OCI-LY1 (cell line): Measurements from ENCODE around the gene U2AF1L4.

Experiments used
- H2AFZ ChIP-seq: fragments of 200-600 bp; sonication (generic), shearing (Covaris generic); 2 replicates; pipeline ENCODE4 v1.6.0; 2014; ENCODE audit warnings: antibody characterized with exemption, mild to moderate bottlenecking, low read length
- H3F3A ChIP-seq: fragments of 200-600 bp; sonication (generic), shearing (Covaris generic); 2 replicates; pipeline ENCODE4 v1.6.0; 2014; ENCODE audit warnings: mild to moderate bottlenecking, antibody characterized with exemption, low read length, moderate library complexity; ENCODE audit not compliant: insufficient read depth
- H3K27ac ChIP-seq: fragments of 200-600 bp; sonication (generic); 2 replicates; pipeline ENCODE4 v1.5.1; 2014; ENCODE audit warnings: low read length, mixed run types, mild to moderate bottlenecking, low read depth; ENCODE audit not compliant: poor library complexity, severe bottlenecking
- H3K27me3 ChIP-seq: fragments of 200-600 bp; sonication (generic); 2 replicates; pipeline ENCODE4 v1.6.0; 2014; ENCODE audit warnings: antibody characterized with exemption, mild to moderate bottlenecking, low read length, moderate library complexity; ENCODE audit not compliant: insufficient read depth
- H3K36me3 ChIP-seq: fragments of 200-600 bp; sonication (generic); 2 replicates; pipeline ENCODE4 v1.6.1; 2014; ENCODE audit warnings: mild to moderate bottlenecking, antibody characterized with exemption, low read length, moderate library complexity, mixed read lengths; ENCODE audit not compliant: insufficient read depth
- H3K4me1 ChIP-seq: fragments of 200-600 bp; sonication (generic); 2 replicates; pipeline ENCODE4 v1.5.1; 2014; ENCODE audit warnings: mild to moderate bottlenecking, low read length, moderate library complexity; ENCODE audit not compliant: insufficient read depth, severe bottlenecking
- H3K4me2 ChIP-seq: fragments of 200-600 bp; sonication (generic), shearing (Covaris generic); 2 replicates; pipeline ENCODE4 v1.6.1; 2014; ENCODE audit warnings: low read length
- H3K4me3 ChIP-seq: fragments of 200-600 bp; sonication (generic); 2 replicates; pipeline ENCODE4 v1.5.1; 2014; ENCODE audit warnings: low read length, low read depth, mild to moderate bottlenecking, mixed read lengths; ENCODE audit not compliant: poor library complexity, severe bottlenecking
- H3K79me2 ChIP-seq: fragments of 200-600 bp; shearing (Covaris generic); 2 replicates; pipeline ENCODE4 v1.6.1; 2016; ENCODE audit warnings: mixed run types, low read length, mixed read lengths; ENCODE audit not compliant: insufficient read depth
- H3K9ac ChIP-seq: fragments of 200-600 bp; sonication (generic), shearing (Covaris generic); 2 replicates; pipeline ENCODE4 v1.6.1; 2014; ENCODE audit warnings: mild to moderate bottlenecking, low read length, mixed read lengths
- H3K9me2 ChIP-seq: fragments of 200-600 bp; sonication (generic), shearing (Covaris generic); 2 replicates; pipeline ENCODE4 v1.6.1; 2014; ENCODE audit warnings: low read depth, mild to moderate bottlenecking, low read length, mixed read lengths
- H3K9me3 ChIP-seq: fragments of 200-600 bp; shearing (Covaris generic); 2 replicates; pipeline ENCODE4 v1.6.1; 2014; ENCODE audit warnings: low read length, mixed read lengths
- H4K20me1 ChIP-seq: fragments of 200-600 bp; sonication (generic), shearing (Covaris generic); 2 replicates; pipeline ENCODE4 v1.6.0; 2016; ENCODE audit warnings: mild to moderate bottlenecking, low read length; ENCODE audit not compliant: insufficient read depth
- CTCF ChIP-seq: fragments of 200-600 bp; sonication (generic), shearing (Covaris generic); IDR thresholded peaks from 2 replicates; pipeline ENCODE4 v1.5.1; 2017; ENCODE audit warnings: mild to moderate bottlenecking, antibody characterized with exemption, low read length, moderate library complexity, mixed read lengths
- EZH2 ChIP-seq: fragments of 200-600 bp; sonication (generic), shearing (Covaris generic); IDR thresholded peaks from 2 replicates; pipeline ENCODE4 v1.8.0; 2017; ENCODE audit warnings: borderline replicate concordance, mixed run types, mild to moderate bottlenecking, antibody characterized with exemption, low read length, moderate library complexity, mixed read lengths

Gene U2AF1L4

GRCh38 chr19:35723671-35724070, 21.5 kb downstream of the U2AF1L4 start:
- peaks cover 11% of the 10 kb centered on the region for H3K4me1 ChIP-seq
- H3K4me2 ChIP-seq = no peak overlapping the region
- H3K27ac ChIP-seq = no peak overlapping the region
- H3K4me3 ChIP-seq = no peak overlapping the region
- H3K9me3 ChIP-seq = no peaks in the 10 kb centered on the region
- no peaks in the 10 kb centered on the region for H4K20me1 ChIP-seq
- H3K79me2 ChIP-seq = peaks cover 5% of the 10 kb centered on the region
- no peaks in the 10 kb centered on the region for H3K9me2 ChIP-seq
- H3K27me3 ChIP-seq = no peaks in the 10 kb centered on the region
- H2AFZ ChIP-seq = no peak overlapping the region
- H3F3A ChIP-seq = no peaks in the 10 kb centered on the region
- no peak overlapping the region for H3K9ac ChIP-seq
- H3K36me3 ChIP-seq = peaks cover 83% of the 10 kb centered on the region
- TF ChIP-seq EZH2 = no peak
- TF ChIP-seq CTCF = no peak

GRCh38 chr19:35722897-35723296, 22.3 kb downstream of the U2AF1L4 start:
- H4K20me1 ChIP-seq = no peaks in the 10 kb centered on the region
- no peaks in the 10 kb centered on the region for H3K9me3 ChIP-seq
- H3K79me2 ChIP-seq = peaks cover 8% of the 10 kb centered on the region
- H3F3A ChIP-seq = no peaks in the 10 kb centered on the region
- no peak overlapping the region for H3K4me3 ChIP-seq
- H3K9me2 ChIP-seq = no peaks in the 10 kb centered on the region
- H2AFZ ChIP-seq = no peak overlapping the region
- peaks cover 76% of the 10 kb centered on the region for H3K36me3 ChIP-seq
- peaks cover 11% of the 10 kb centered on the region for H3K4me1 ChIP-seq
- TF ChIP-seq CTCF (no peak), EZH2 (no peak)
- no peaks in the 10 kb centered on the region for H3K27me3 ChIP-seq
- no peak overlapping the region for H3K27ac ChIP-seq
- no peak overlapping the region for H3K9ac ChIP-seq
- H3K4me2 ChIP-seq = no peak overlapping the region

GRCh38 chr19:35722461-35722860, 22.8 kb downstream of the U2AF1L4 start:
- Histone ChIP-seq H3K27ac (no peak overlapping the region), H3K4me3 (no peak overlapping the region), H3K4me1 (peaks cover 11% of the 10 kb centered on the region), H3K79me2 (peaks cover 8% of the 10 kb centered on the region), H3K27me3 (no peaks in the 10 kb centered on the region), H3F3A (no peaks in the 10 kb centered on the region), H2AFZ (no peak overlapping the region), H3K4me2 (no peak overlapping the region), H3K9me3 (no peaks in the 10 kb centered on the region), H3K9me2 (no peaks in the 10 kb centered on the region), H4K20me1 (no peaks in the 10 kb centered on the region), H3K9ac (no peak overlapping the region), H3K36me3 (peaks cover 72% of the 10 kb centered on the region)
- no peak for TF ChIP-seq EZH2
- TF ChIP-seq CTCF = no peak
